HUES64 (cell line): ENCODE measurements around the gene UBE3A.
"Not testable (repeated sequence)": the region's sequence is repeated elsewhere in the genome, so short reads cannot be mapped to it uniquely, and the experiment has no call there.

Source experiments
- H3K27ac ChIP-seq: 2 replicates; pipeline ENCODE4 v1.7.0; 2013; ENCODE audit warnings: low read depth, low read length, inconsistent platforms
- H3K27me3 ChIP-seq: 2 replicates; pipeline ENCODE4 v1.6.1; 2013; ENCODE audit warnings: mild to moderate bottlenecking, low read length; ENCODE audit not compliant: insufficient read depth
- H3K36me3 ChIP-seq: 2 replicates; pipeline ENCODE4 v1.6.1; 2013; ENCODE audit warnings: mild to moderate bottlenecking, low read length; ENCODE audit not compliant: insufficient read depth
- H3K4me1 ChIP-seq: 2 replicates; pipeline ENCODE4 v1.6.1; 2013; ENCODE audit warnings: mild to moderate bottlenecking, low read length, moderate library complexity; ENCODE audit not compliant: insufficient read depth
- H3K4me3 ChIP-seq: 2 replicates; pipeline ENCODE4 v1.5.1; 2013; ENCODE audit warnings: mild to moderate bottlenecking, low read length, moderate library complexity
- H3K9ac ChIP-seq: 2 replicates; pipeline ENCODE4 v1.6.1; 2013; ENCODE audit warnings: mild to moderate bottlenecking, low read depth, low read length
- H3K9me3 ChIP-seq: 2 replicates; pipeline ENCODE4 v1.6.1; 2013; ENCODE audit warnings: low read depth, low read length; ENCODE audit not compliant: insufficient read depth
- WGBS: fragments of 150-250, 120-280 bp; methylation state at CpG from one replicate; pipeline ENCODE4 v1.1.7; 2013; ENCODE audit warnings: missing lambda C conversion rate; 5-methylcytosine and 5-hydroxymethylcytosine counted together

The UBE3A gene

DNA sequence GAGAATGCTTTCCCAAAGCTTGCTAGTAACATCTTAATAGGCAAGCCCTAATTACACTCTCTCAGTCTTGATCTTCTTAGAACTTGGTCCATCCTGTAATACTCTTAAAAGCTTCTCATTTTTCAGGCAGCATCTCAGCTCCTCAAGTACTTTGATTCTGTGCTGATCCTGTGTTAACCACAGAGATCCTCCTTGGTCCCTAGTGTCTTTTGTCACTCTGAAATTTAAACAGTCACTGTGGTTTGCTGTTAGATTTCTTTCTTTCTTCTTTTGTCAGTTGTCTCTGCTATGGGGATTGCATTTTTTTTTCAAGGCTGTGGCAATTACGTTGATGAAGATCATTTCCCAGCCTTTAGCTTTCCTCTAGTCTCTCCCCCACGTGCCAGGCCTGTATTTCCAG is 26.0 kb upstream of the UBE3A start:
- H3K9ac ChIP-seq, result no peak overlapping the region
- no peaks in the 10 kb centered on the region for H3K36me3 ChIP-seq
- no peaks in the 10 kb centered on the region for H3K4me1 ChIP-seq
- H3K4me3 ChIP-seq, result no peak overlapping the region
- WGBS, result 84% methylated on average over 2 of the region's 2 CpGs
- H3K27ac ChIP-seq, result no peak overlapping the region
- H3K9me3 ChIP-seq, result no peaks in the 10 kb centered on the region
- H3K27me3 ChIP-seq, result no peaks in the 10 kb centered on the region

DNA sequence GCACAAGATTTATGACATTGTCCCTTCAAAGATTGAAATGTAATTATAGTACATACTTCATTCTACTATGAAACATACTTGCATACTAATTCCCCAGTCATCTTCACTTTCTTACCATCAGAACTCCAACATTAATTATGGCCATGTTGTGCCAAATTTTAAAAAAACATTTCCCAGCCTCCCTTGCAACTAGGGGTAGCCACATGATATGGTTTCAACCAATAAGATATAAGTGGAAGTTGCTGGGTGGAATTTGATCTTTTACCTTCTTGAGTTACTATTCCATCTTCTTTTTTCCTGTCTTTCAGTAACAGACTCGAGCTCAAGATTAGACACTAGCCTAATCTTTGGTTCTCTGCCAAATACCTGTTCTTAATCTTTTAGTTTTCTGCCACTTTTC is 25.6 kb upstream of the UBE3A start:
- WGBS, result no CpG with 5 or more reads among the region's 1 CpG

DNA sequence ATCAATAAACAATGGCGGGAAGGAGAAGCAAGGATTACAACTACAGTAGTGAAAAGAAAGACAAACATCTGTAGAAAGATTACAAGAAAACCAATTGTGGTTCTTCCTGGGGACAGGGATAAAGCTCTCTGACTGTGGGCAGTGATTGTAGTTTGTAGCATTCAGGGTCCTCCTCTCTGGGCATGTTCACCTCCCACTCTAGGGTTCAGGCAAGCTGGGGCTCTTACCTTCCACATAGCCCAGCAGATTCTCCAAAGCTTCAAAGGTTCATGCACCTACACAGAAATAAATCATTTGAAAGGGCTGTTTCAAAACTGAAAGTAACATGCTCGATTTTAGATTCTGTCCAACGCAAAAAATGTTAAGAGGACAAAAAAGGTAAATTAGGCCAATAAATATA is 17.4 kb upstream of the UBE3A start:
- WGBS, result 94% methylated on average over 3 of the region's 3 CpGs
- no peaks in the 10 kb centered on the region for H3K36me3 ChIP-seq
- H3K4me3 ChIP-seq, result no peak overlapping the region
- no peak overlapping the region for H3K9ac ChIP-seq
- H3K27me3 ChIP-seq, result no peaks in the 10 kb centered on the region
- no peak overlapping the region for H3K27ac ChIP-seq
- no peaks in the 10 kb centered on the region for H3K4me1 ChIP-seq
- H3K9me3 ChIP-seq, result peaks cover 9% of the 10 kb centered on the region

More for the DNA sequence above, 25.6 kb upstream of the UBE3A start:
- no peaks in the 10 kb centered on the region for H3K36me3 ChIP-seq
- H3K4me3 ChIP-seq, result no peak overlapping the region
- H3K9ac ChIP-seq, result no peak overlapping the region
- no peak overlapping the region for H3K27ac ChIP-seq
- H3K9me3 ChIP-seq, result no peaks in the 10 kb centered on the region
- no peaks in the 10 kb centered on the region for H3K27me3 ChIP-seq
- H3K4me1 ChIP-seq, result no peaks in the 10 kb centered on the region

DNA sequence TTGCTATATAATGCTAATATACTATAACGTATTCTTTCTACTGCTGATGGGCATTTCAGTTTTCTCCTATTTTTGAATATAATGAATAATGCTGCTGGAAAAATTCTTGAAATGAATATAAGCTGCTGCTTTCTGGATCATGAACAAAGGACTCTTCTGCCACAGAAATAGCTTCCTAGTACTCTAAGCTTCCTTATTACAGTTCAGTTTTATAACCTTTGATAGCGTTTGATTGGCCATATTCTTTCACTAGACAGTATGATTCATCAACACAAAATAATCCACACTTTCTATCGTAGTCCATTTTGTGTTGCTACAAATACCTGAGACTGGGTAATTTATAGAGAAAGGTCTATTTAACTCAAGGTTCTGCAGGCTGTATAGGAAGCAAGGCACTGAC is 16.4 kb upstream of the UBE3A start:
- no peak overlapping the region for H3K9ac ChIP-seq
- WGBS, result 99% methylated on average over 2 of the region's 3 CpGs

DNA sequence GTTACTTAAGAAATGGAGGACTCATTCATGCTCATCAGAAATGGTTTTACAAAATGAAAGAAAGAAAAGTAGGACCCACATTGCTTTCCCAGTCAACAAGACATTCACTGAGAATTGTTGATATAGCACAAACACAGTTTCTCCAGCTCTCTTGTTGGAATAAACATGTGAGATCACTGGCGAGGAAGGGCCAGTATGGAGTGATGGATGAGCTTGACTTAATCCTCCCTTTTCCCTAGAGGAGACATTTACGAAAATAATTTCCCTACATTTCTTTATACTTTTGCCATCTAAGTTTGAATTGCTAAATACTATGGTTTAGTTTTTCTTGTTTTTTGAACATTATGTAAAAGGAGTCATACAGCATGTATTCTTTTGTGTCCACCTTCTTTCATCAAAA is 15.9 kb upstream of the UBE3A start:
- Histone ChIP-seq H3K27me3 (no peaks in the 10 kb centered on the region), H3K27ac (no peak overlapping the region), H3K36me3 (no peaks in the 10 kb centered on the region), H3K9me3 (peaks cover 16% of the 10 kb centered on the region), H3K4me1 (no peaks in the 10 kb centered on the region), H3K4me3 (no peak overlapping the region), H3K9ac (no peak overlapping the region)
- 83% methylated on average over 1 of the region's 2 CpGs for WGBS

More for the DNA sequence above, 16.4 kb upstream of the UBE3A start:
- no peak overlapping the region for H3K4me3 ChIP-seq
- no peaks in the 10 kb centered on the region for H3K27me3 ChIP-seq
- H3K4me1 ChIP-seq, result no peaks in the 10 kb centered on the region
- H3K36me3 ChIP-seq, result no peaks in the 10 kb centered on the region
- peaks cover 16% of the 10 kb centered on the region for H3K9me3 ChIP-seq
- no peak overlapping the region for H3K27ac ChIP-seq

DNA sequence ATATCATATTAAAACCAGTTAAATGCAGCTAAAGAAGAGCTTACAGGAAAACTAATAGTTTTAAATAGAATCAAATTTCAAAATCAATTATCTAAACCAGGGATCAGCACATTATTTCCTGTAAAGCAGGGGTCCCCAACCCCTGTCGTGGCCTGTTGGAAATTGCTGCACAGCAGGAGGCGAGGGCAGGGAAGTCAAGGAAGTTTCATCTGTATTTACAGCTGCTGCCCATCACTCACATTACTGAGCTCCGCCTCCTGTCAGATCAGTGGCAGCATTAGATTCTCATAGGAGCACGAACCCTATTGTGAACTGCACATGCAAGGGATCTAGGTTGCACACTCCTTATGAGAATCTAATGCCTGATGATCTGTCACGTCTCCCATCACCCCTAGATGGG is 14.4 kb upstream of the UBE3A start:
- not testable (repeated sequence) for H3K9ac ChIP-seq
- WGBS, result 84% methylated on average over 5 of the region's 5 CpGs
- H3K9me3 ChIP-seq, result peaks cover 16% of the 10 kb centered on the region

DNA sequence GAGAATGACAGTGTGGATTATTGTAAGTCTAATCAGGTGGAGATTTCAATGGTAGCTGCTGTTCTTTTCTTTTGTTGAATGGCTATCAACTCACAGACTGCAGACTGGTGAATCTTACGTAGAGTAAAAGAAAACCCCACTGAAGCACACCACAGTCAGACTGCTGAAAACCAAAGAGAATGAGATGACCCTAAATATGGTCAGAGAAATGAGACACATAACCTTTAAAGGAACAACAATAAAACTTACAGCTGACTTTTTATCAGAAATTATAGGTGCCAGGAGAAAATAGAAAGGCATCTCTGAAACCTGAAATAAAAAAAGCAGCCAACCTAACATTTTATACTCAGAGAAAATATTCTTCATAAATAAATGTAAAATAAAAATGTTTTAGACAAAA is 12.7 kb upstream of the UBE3A start:
- H3K27me3 ChIP-seq, result no peaks in the 10 kb centered on the region
- H3K9me3 ChIP-seq, result peaks cover 16% of the 10 kb centered on the region
- no peak overlapping the region for H3K4me3 ChIP-seq
- H3K27ac ChIP-seq, result no peak overlapping the region
- no peak overlapping the region for H3K9ac ChIP-seq
- no peaks in the 10 kb centered on the region for H3K4me1 ChIP-seq
- no peaks in the 10 kb centered on the region for H3K36me3 ChIP-seq
- WGBS, result 100% methylated on average over 1 of the region's 1 CpG

More for the DNA sequence above, 14.4 kb upstream of the UBE3A start:
- not testable (repeated sequence) for H3K4me1 ChIP-seq, H3K27ac ChIP-seq, H3K36me3 ChIP-seq, H3K4me3 ChIP-seq, H3K27me3 ChIP-seq

DNA sequence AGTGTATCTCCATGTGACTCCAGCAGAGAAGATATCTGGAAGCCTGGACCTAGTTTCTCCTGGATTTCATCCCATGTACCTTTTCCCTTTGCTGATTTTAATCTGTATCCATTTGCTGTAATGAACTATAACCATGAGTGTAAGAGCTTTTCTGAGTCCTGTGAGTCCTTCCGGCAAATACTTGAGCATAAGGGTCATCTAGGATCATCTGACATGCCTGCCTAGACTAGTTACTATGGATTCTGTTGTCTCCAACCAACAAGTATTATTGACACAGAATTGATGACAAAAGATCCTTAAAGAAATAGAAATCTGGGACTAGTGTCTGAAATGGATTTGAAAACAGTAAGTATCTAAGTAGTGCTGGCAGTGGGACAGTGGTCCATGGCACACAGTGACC is 11.3 kb upstream of the UBE3A start:
- H3K9me3 ChIP-seq, result peaks cover 16% of the 10 kb centered on the region
- no peaks in the 10 kb centered on the region for H3K4me1 ChIP-seq
- H3K4me3 ChIP-seq, result no peak overlapping the region
- no peaks in the 10 kb centered on the region for H3K27me3 ChIP-seq
- H3K36me3 ChIP-seq, result no peaks in the 10 kb centered on the region
- 90% methylated on average over 1 of the region's 1 CpG for WGBS
- no peak overlapping the region for H3K27ac ChIP-seq
- no peak overlapping the region for H3K9ac ChIP-seq

DNA sequence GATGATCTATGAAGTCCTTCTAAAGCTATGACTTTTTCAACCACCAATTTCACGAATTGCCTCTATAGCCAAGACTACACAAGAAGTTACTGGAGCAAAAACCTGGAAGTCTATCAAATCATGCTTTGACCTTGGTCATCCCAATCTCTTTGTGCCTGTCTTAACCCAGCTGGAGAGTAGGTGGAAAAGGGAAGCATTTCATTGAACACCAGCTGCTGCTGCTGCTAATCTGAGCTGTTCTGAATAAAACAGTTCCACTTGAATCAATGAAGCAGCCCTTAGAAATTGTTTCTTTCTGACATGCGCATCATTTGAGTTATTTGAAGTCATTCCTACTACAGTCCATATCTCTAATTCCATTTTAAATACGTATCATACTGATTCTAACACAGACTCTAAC is 7.3 kb upstream of the UBE3A start:
- Histone ChIP-seq H3K9ac (no peak overlapping the region), H3K36me3 (no peaks in the 10 kb centered on the region), H3K9me3 (peaks cover 7% of the 10 kb centered on the region; the same call in 1 of the 2 replicates), H3K27ac (no peak overlapping the region), H3K4me1 (no peaks in the 10 kb centered on the region), H3K27me3 (no peaks in the 10 kb centered on the region), H3K4me3 (no peak overlapping the region)
- WGBS, result 92% methylated on average over 3 of the region's 3 CpGs

DNA sequence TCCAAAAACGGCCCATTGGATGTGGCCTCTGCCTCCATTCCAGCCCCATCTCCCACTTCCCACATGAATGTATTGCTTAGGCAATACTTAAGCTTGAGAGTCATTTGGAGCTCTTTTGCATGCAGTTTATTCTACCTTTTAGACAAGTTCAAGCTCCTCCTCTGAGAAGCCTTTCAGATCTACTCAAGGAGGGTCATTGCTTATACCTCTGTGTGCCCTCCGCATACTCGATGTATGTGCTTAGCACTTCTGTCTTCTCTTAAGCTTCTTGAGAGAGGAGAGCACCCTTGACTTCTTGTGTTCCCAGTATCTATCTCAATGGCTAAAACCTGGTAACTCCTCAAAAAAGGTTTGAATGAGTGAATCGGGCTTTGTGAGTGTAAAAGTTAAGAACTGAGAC is 6.6 kb upstream of the UBE3A start:
- Histone ChIP-seq H3K4me1 (no peaks in the 10 kb centered on the region), H3K27ac (no peak overlapping the region), H3K9ac (no peak overlapping the region), H3K36me3 (no peaks in the 10 kb centered on the region), H3K4me3 (no peak overlapping the region), H3K27me3 (no peaks in the 10 kb centered on the region), H3K9me3 (peaks cover 1% of the 10 kb centered on the region; the same call in 1 of the 2 replicates)
- WGBS, result 93% methylated on average over 4 of the region's 4 CpGs

DNA sequence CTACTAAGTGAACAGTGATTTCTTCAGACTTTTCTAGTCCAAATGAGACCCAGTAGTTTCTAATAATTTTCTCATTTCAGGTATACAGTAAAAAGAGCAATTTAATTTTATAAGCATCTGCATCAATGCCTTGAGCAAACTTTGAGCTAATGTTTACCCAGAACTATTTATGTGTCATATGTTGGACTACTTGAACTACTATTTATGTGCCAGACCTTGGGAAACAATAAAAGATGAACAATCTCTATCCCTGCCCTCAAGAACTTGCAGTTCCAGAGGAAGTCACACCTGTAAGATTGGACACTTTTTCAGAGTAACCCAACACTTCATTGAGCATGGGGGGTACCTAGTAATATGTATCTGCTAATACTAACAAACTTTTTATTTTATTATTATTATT is 2.3 kb upstream of the UBE3A start:
- H3K27me3 ChIP-seq, result no peaks in the 10 kb centered on the region
- peaks cover 14% of the 10 kb centered on the region for H3K4me1 ChIP-seq
- no peaks in the 10 kb centered on the region for H3K9me3 ChIP-seq
- H3K4me3 ChIP-seq, result no peak overlapping the region
- no peak overlapping the region for H3K9ac ChIP-seq
- H3K36me3 ChIP-seq, result no peaks in the 10 kb centered on the region
- H3K27ac ChIP-seq, result no peak overlapping the region

DNA sequence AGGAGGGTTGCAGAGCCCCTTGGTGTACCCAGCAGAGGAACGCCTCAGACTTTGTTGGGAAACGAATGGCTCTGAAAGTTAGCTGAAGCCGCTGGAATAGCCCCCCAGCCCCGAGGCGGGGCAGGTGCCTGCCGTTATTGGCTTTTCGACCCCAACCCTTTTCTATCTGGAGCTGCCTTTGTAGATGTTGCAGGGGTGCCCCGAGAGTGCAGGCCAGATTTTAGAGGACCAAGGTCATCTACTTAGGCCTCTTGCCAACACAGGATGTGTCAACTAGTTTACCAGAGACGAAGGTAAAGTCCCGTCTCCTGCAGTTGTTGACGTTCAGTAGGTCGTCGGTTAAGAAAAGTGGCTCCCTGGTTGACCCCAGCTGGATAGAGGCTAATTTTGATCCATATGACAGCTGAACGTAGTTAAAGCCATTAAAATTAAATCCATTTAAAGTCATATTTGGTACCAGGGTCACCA is 579 bp upstream of the UBE3A start:
- H3K27me3 ChIP-seq, result no peaks in the 10 kb centered on the region
- no peaks in the 10 kb centered on the region for H3K9me3 ChIP-seq
- no peaks in the 10 kb centered on the region for H3K36me3 ChIP-seq
- peak overlapping the region; percentile 87 for H3K4me3 ChIP-seq
- peak overlapping the region; percentile 98 for H3K27ac ChIP-seq
- peaks cover 17% of the 10 kb centered on the region for H3K4me1 ChIP-seq
- H3K9ac ChIP-seq, result peak overlapping the region; percentile 92
- WGBS, result 13% methylated on average over 14 of the region's 14 CpGs
